ENCODE measurements around the gene GNAO1.

- no peak for TF ChIP-seq CTCF (IDR thresholded peaks at IDR 0.05)
- no peak for TF ChIP-seq POLR2A (IDR thresholded peaks at IDR 0.05)
Observed at GRCh38 chr16:56163089-56163488, 28.2 kb upstream of the GNAO1 start.
